Fibroblast of peridontal ligament (primary cell): ENCODE results near the gene NDOR1.
"Not testable (repeated sequence)": the region's sequence is repeated elsewhere in the genome, so short reads cannot be mapped to it uniquely, and the experiment has no call there.

Source experiments
- DNase-seq: peaks from one replicate; pipeline ENCODE4 v3.0.0-alpha.2; 2010; ENCODE audit errors: extremely low read depth

Gene NDOR1

DNA sequence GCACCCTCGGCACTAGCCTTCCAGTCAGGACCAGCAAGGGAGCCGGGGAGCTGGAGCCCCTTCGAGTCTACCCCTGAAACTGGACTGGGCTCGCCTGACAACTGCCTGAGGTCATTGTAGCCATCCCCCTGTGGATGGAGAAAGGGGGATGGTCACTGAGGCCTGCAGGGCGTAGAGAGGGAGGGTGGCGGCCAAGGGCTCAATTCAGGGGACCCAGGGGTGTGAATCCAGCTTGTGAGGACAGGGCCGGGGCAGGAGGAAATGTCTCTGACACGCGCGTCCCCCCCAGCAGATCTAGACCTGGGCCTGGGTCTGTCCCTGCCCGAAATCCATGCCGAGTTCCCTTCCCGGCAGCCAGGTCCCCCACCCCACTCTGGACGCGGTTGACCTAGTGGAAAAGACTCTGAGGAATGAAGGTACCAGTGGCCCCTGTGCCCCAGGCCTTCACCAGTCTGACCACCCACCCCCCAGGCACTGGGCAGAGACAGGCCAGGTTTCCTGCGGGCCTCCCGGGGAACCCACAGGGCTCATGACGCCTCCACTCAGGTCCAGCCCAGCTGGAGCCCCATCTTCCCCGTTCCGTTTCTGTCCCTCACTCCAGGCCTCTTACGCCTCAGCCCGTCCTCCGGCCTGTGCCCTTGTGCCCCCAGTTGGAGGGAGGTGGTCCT, 26.0 kb downstream of the NDOR1 start:
- no peak for DNase-seq

DNA sequence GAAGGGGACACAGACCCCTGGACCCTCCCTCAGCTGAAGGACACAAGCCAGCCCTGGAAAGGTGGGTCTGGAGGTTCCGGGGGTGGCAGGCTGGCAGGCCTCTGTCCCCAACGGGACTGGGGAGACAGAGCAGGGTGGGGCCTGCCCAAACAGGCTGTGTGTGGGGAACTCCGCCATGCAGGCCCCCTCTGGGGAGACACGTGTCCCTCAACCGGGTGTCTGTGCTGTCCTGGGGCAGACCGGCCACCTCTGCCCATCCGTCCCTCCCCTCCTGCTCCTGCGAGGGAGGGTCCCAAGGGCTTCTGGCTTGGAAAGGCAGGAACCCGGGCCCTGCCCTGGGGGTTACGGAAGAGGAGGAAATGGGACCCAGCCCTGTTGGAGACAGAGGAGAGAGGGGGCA, 26.6 kb downstream of the NDOR1 start:
- no peak for DNase-seq

DNA sequence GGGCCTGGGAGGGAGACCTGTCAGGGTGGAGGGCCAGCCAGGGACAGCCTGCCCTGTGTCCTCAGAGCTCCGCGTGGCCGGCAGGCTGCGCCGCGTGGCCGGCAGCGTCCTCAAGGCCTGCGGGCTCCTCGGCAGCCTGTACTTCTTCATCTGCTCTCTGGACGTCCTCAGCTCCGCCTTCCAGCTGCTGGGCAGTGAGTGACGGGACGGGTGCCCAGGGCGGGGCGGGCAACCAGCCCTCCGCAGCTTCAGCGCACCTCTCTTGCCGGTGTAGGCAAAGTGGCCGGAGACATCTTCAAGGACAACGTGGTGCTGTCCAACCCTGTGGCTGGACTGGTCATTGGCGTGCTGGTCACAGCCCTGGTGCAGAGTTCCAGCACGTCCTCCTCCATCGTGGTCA, 27.0 kb downstream of the NDOR1 start:
- DNase-seq: no peak

DNA sequence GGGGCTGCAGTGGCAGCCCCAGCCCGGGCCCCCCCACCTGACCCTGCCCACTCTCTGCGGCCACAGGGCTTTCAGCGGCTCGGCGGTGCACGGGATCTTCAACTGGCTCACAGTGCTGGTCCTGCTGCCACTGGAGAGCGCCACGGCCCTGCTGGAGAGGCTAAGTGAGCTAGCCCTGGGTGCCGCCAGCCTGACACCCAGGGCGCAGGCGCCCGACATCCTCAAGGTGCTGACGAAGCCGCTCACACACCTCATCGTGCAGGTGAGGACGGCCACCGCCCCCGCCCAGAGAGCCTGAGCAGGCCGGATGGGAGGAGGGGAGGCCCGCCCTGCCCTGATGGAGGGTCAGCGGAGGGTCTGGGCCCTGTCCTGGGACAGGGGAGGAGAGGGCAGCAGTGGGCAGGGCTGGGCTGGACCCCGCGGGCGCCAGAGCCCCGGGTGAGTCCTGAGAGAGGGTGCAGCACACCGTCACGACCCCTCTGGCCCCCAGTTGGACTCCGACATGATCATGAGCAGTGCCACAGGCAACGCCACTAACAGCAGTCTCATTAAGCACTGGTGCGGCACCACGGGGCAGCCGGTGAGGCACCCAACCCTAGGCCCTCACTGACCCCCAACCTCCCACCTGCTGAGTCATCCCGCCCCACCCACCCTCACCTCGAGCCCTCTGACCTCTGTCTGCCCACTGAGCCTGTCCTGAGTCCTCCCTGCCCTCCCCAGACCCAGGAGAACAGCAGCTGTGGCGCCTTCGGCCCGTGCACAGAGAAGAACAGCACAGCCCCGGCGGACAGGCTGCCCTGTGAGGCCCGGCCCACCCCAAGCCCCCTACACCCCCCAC, 27.9 kb downstream of the NDOR1 start:
- no peak for DNase-seq

DNA sequence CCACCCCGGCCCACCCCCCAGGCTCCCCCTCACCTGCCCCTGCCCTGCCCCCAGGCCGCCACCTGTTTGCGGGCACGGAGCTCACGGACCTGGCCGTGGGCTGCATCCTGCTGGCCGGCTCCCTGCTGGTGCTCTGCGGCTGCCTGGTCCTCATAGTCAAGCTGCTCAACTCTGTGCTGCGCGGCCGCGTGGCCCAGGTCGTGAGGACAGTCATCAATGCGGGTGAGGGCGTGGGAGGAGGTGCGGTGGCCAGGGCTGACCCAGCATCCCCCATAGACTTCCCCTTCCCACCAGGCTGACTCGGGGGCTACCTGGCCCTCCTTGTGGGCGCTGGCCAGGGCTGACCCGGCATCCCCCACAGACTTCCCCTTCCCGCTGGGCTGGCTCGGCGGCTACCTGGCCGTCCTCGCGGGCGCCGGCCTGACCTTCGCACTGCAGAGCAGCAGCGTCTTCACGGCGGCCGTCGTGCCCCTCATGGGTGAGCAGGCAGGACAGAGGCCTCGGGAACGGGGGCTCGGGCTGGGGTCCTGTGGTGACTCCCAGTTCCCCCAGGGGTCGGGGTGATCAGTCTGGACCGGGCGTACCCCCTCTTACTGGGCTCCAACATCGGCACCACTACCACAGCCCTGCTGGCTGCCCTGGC, 28.7 kb downstream of the NDOR1 start:
- DNase-seq: no peak

DNA sequence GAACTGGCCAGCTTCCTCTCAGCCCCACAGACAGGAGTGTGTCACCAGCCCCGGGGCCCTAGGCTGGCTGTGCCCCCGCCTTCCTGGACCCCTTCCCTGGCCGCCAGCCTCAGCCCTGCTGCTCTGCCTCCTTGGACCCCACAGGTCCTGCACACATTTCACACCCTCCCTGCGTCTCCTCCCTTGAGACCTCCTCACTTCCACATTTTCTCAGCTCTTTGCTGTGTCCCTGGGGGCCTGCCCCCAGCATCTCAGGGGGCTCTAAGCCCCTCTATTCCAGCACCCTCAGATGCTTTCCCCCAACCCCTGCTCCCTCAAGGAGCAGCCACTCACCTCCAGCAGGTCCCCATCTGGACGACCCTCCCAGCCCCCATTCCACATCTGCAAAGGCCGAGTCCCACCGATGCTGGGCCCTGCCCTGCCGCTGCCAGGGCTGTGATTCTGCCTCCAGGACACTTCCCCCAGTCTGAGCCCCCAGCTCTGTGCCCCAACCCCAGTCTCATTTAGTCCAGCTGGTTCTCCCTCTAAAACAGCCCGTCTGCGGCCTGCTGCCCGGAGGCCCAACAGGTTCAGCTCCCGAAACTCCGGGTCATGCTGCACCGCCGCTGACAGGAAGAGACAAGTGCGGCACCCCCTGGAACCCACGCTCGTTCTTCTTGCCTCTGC, 29.4 kb downstream of the NDOR1 start:
- DNase-seq: no peak

DNA sequence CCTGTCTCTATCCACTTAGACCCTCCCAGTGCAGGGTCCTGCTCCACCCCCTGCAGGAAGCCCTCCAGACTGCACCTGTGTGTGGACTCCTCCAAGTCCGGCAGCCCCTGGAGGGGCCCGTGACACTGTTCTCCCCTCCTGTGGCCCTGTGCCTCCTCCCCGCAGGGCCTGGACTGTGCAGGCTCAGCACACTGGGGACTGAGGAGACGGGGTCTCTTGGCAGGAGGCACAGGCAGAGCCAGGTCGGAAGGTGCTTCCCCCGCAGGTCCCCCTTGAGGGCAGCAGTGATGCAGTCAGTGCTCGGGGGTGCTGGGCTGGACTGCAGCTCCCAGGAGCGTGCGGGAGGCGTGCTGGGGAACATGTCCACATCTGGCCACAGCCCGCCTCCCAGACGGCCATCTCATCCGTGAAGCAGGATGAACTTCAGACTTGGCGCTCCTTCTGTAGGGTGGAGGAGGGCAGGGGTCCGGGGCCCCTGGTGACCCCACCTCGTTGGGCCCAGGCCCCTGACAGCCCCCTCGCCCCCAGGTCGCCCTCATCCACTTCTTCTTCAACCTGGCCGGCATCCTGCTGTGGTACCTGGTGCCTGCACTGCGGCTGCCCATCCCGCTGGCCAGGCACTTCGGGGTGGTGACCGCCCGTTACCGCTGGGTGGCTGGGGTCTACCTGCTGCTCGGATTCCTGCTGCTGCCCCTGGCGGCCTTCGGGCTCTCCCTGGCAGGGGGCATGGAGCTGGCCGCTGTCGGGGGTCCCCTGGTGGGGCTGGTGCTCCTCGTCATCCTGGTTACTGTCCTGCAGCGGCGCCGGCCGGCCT, 30.1 kb downstream of the NDOR1 start:
- no peak for DNase-seq

DNA sequence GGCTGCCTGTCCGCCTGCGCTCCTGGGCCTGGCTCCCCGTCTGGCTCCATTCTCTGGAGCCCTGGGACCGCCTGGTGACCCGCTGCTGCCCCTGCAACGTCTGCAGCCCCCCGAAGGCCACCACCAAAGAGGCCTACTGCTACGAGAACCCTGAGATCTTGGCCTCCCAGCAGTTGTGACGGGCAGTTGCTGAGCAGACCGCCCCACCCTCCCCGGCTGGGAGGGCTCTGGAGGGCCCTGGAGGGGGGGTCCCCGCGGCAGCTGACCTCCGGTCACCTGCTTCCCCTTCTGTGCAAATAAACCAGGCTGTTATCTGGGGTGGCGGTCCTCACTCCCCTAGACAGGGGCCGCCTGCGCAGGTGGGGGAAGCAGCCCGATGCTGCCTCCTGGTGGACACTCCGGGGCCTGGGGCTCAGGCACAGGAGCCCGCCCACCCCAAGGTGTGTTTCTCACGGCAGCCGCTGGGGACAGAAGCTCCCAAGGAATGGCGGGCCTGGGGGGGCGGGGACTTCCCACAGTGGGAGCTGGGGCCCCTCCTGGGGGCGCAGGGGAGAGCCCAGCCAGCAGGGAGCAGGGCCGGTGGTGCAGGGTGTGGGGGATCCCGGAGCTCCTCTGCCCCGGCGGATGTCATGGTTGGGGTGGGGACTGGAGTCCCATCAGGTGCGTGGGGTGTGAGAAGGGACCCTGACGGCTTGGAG, 30.9 kb downstream of the NDOR1 start:
- peak; percentile 53 for DNase-seq

DNA sequence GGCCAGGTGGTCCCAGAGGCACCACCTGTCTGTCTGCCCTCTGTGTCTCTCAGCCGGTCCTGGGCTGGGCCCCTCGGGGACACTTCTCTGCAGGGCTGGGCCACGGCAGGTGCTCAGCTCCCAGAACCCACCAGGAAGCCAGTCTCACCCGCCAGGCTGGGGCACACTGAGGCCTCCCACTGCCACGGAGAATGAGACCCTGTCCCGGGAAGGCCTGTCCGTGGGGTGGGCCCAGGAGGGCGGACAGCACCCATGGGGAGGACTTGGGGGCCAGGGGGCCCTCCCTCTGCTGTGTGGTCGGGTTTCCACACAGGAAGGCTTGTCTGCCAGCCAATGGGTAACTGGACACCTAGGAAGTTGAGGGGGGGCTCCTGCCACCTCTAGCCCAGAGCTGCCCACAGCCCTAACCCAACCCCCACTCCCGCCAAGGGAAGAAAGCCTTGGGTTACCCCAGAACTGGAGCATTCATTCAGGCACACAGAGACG, 31.5 kb downstream of the NDOR1 start:
- DNase-seq: no peak

DNA sequence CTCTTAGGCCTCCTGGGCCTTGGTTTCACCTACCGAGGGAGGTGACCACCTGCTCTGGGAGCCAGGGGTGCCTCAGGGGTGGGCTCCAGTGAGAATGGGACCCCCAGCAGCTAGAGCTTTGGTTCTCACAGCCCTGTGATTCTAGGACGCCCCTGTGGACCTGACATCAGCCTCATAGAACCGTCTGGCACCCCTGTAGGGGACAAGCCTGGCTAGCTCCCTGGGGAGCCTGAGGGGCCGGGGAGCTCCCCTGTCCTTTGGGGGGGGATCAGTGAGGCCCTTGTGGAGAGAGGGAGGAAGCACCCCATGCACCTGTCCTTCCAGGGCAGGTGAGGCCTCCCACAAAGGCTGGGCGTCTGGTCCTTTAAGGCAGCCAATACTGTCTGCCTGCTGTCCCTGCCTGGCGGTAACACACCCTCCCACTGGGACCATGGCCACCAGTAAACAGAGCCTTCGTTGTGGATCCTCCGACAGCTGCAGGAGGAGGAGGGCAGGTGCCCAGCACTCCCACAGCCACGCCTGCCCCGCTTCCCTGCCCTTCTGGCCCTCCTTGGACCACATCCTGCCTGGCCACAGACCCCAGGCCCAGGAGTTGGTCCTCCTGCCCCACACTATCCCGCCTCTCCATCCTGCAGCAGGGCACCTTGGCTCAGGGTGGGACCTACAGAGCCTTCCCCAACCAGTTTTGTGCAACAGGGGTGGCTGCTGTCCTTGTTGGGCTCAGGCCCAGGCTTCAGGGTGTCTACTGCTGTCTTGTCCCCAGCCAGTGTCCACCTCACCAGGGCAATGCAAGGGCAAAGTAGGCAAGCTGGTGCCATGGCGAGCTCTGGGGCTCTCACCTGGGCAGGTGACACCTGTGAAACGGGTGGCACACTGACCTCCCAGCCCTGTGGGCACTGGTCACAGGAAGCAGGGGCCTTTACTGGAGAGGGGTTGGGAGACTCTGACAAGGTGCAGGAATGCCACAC, 32.5 kb downstream of the NDOR1 start:
- DNase-seq: no peak

DNA sequence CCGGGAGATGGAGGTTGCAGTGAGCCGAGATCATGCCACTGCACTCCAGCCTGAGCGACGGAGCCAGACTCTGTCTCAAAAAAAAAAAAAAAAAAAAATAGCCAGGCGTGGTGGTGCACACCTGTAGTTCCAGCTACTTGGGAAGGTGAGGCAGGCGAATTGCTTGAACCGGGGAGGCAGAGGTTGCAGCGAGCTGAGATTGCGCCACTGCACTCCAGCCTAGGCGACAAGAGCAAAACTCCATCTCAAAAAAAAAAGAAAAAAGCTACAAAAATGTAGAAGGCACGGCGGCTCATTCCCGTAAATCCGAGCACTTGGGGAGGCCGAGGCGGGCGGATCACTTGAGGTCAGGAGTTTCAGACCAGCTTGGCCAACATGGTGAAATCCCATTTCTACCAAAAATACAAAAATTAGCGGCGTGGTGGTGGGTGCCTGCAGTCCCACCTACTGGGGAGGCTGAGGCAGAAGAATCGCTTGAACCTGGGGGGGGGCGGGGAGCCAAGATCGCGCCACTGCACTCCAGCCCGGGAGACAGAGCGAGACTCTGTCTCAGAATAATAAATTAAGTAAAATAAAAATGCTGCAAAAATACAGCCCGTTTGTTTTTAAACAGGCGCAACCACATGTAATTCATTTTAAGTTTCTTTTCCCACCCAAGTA, 34.2 kb downstream of the NDOR1 start:
- DNase-seq: not testable (repeated sequence)

DNA sequence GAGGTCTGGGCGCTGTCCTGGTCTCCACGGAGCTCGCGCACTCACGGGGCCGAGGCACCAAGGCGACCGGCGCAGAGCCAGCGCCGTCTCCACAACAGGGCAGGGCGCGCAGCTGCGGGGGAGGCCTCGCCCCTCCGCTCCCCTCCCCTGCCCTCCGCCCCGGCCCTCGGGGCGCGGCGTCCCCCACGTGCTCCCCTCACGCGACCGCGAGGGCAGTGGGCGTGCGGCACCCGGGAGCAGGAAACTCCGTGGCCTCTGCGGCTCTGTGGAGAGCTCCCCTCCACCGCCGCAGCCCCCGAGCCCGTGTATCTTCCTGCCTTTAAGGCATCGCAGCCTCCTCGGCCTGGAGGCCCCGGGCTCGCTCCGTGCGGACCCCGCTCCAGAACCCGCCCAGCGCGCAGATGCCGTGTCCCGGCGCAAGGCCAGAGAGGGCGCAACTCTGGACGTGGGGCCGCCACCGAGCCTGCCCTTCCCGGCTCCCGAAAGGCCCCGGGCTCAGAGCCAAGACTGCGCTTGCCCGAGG, 34.9 kb downstream of the NDOR1 start:
- peak; percentile 70 for DNase-seq

DNA sequence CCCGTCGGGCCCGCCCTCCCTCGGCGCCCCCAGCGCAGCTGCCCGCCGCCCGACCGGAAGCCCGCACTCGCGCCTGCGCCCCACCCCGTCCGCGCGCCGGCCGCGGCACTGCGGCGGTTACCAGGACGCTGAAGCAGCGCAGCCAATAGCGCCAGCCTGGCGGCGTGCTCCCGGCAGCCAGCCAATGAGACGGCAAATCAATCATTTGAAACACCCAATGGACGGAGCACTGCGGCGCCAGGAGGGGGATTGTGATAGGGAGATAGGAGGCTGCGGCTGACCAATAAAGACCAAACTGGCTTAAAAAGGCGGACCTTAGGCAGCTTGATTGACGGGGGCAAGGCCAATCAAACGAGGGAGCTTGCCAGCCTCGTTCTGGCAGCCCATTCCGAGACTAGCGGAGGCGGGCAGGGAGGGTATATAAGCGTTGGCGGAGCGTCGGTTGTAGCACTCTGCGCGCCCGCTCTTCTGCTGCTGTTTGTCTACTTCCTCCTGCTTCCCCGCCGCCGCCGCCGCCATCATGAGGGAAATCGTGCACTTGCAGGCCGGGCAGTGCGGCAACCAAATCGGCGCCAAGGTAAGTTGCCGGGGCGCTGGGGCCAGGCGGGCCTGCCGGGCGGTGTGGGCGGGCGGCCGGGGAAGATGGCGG, 35.5 kb downstream of the NDOR1 start, which contains the start of gene TUBB4B:
Gene TUBB4B (plus strand): TSS at position 447 of the 649 bp plus-strand sequence. CDS start 74 bp downstream, at position 521.
- peak; percentile 100 for DNase-seq

DNA sequence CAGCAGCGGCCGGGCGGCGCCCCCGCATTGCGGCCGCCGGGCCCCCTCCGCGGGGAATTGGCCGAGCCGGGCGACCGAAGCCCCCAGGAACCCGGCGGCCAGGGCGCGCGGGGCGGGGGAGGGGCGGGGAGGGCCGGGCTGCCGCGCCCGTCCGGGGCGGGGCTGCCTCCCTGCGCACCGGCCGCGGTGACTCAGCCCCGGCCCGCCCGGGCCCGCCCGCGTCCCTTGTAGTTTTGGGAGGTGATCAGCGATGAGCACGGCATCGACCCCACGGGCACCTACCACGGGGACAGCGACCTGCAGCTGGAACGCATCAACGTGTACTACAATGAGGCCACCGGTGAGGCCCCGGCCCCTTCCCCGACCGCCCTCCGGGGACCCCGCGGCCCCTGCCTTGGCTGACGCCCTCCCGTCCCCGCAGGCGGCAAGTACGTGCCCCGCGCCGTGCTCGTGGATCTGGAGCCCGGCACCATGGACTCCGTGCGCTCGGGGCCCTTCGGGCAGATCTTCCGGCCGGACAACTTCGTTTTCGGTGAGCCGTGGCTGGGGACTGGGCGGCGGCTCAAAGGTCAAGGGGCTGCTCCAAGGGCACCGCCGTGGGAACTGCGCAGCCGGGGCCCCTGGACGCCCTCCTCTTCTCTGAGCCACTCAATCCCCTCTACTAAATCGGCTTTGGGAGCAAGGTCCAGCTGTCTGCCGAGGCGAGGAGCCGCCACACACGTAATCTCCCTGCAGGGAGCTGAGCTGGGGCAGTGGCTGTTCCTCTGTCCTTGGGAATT, 36.2 kb downstream of the NDOR1 start:
- DNase-seq: peak; percentile 19

DNA sequence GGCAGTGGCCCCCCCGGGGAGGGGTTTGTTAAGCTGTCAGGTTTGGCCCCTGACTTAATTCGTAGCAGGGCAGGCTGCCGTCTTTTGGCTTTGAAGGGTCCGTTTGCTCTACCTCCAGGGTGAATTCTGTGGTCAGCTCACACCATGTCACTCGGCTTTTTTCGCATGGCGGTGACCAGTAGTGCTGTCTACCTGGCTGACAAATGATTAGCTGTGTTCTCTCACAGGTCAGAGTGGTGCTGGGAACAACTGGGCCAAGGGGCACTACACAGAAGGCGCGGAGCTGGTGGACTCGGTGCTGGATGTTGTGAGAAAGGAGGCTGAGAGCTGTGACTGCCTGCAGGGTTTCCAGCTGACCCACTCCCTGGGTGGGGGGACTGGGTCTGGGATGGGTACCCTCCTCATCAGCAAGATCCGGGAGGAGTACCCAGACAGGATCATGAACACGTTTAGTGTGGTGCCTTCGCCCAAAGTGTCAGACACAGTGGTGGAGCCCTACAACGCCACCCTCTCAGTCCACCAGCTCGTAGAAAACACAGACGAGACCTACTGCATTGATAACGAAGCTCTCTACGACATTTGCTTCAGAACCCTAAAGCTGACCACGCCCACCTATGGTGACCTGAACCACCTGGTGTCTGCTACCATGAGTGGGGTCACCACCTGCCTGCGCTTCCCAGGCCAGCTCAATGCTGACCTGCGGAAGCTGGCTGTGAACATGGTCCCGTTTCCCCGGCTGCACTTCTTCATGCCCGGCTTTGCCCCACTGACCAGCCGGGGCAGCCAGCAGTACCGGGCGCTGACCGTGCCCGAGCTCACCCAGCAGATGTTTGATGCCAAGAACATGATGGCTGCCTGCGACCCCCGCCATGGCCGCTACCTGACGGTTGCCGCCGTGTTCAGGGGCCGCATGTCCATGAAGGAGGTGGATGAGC, 37.0 kb downstream of the NDOR1 start:
- DNase-seq: no peak

DNA sequence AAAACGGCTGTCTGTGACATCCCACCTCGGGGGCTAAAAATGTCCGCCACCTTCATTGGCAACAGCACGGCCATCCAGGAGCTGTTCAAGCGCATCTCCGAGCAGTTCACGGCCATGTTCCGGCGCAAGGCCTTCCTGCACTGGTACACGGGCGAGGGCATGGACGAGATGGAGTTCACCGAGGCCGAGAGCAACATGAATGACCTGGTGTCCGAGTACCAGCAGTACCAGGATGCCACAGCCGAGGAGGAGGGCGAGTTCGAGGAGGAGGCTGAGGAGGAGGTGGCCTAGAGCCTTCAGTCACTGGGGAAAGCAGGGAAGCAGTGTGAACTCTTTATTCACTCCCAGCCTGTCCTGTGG, 37.7 kb downstream of the NDOR1 start:
- DNase-seq: not testable (repeated sequence)
